ENCODE data around the gene TRIM24.

- TF ChIP-seq, protein P1, sequence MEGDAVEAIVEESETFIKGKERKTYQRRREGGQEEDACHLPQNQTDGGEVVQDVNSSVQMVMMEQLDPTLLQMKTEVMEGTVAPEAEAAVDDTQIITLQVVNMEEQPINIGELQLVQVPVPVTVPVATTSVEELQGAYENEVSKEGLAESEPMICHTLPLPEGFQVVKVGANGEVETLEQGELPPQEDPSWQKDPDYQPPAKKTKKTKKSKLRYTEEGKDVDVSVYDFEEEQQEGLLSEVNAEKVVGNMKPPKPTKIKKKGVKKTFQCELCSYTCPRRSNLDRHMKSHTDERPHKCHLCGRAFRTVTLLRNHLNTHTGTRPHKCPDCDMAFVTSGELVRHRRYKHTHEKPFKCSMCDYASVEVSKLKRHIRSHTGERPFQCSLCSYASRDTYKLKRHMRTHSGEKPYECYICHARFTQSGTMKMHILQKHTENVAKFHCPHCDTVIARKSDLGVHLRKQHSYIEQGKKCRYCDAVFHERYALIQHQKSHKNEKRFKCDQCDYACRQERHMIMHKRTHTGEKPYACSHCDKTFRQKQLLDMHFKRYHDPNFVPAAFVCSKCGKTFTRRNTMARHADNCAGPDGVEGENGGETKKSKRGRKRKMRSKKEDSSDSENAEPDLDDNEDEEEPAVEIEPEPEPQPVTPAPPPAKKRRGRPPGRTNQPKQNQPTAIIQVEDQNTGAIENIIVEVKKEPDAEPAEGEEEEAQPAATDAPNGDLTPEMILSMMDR (conservative IDR thresholded peaks at IDR 0.05; ENCODE audit: low read length) = no peak
- no peak for TF ChIP-seq EZH2phosphoT487 (IDR thresholded peaks at IDR 0.05; ENCODE audit: borderline replicate concordance, low read depth, low read length)
Measured at GRCh38 chr7:138500892-138501291, 40.8 kb downstream of the TRIM24 start.
